ENCODE results near the gene SPIRE2.

Gene SPIRE2

GRCh38 chr16:89893642-89894548 lies 65.6 kb downstream of the SPIRE2 start:
- DNase-seq (ENCODE audit: low spot score) (no peak), FAIRE-seq (no peak)

GRCh38 chr16:89895482-89896250 lies 67.4 kb downstream of the SPIRE2 start:
- DNase-seq (ENCODE audit: low spot score), result no peak
- no peak for FAIRE-seq

- no peak for DNase-seq (ENCODE audit: low spot score)
- FAIRE-seq, result no peak
These were observed 68.9 kb downstream of the SPIRE2 start for GRCh38 chr16:89897204-89897603.

GRCh38 chr16:89898201-89898967 lies 70.1 kb downstream of the SPIRE2 start:
- FAIRE-seq, result no peak
- no peak for DNase-seq (ENCODE audit: low spot score)

- DNase-seq (ENCODE audit: low spot score), result no peak
- no peak for FAIRE-seq
These were observed 71.7 kb downstream of the SPIRE2 start for GRCh38 chr16:89899879-89900481.

GRCh38 chr16:89900885-89901284 lies 72.6 kb downstream of the SPIRE2 start:
- FAIRE-seq, result no peak
- DNase-seq (ENCODE audit: low spot score), result no peak

GRCh38 chr16:89902980-89903379 lies 74.7 kb downstream of the SPIRE2 start:
- no peak for DNase-seq (ENCODE audit: low spot score)
- FAIRE-seq, result no peak

- FAIRE-seq, result no peak
- DNase-seq (ENCODE audit: low spot score), result no peak
These were observed 75.7 kb downstream of the SPIRE2 start for GRCh38 chr16:89903908-89904515.

GRCh38 chr16:89904606-89905510 lies 76.6 kb downstream of the SPIRE2 start:
- FAIRE-seq, result no peak

GRCh38 chr16:89905511-89906139 lies 77.3 kb downstream of the SPIRE2 start:
- FAIRE-seq, result no peak

More at GRCh38 chr16:89904606-89905510, 76.6 kb downstream of the SPIRE2 start:
- no peak for DNase-seq (ENCODE audit: low spot score)

GRCh38 chr16:89906140-89907025 lies 78.1 kb downstream of the SPIRE2 start:
- FAIRE-seq (no peak), DNase-seq (ENCODE audit: low spot score) (no peak)

More at GRCh38 chr16:89905511-89906139, 77.3 kb downstream of the SPIRE2 start:
- no peak for DNase-seq (ENCODE audit: low spot score)

GRCh38 chr16:89907055-89907814 lies 79.0 kb downstream of the SPIRE2 start:
- no peak for DNase-seq (ENCODE audit: low spot score)
- FAIRE-seq, result no peak

GRCh38 chr16:89908236-89908635 lies 80.0 kb downstream of the SPIRE2 start:
- DNase-seq (ENCODE audit: low spot score) (no peak), FAIRE-seq (no peak)

- FAIRE-seq (no peak), DNase-seq (ENCODE audit: low spot score) (peak; percentile 34)
These were observed 81.8 kb downstream of the SPIRE2 start for GRCh38 chr16:89909777-89910716.

GRCh38 chr16:89910717-89911354 lies 82.6 kb downstream of the SPIRE2 start:
- DNase-seq (ENCODE audit: low spot score) (no peak), FAIRE-seq (no peak)

GRCh38 chr16:89911375-89911774 lies 83.1 kb downstream of the SPIRE2 start:
- DNase-seq (ENCODE audit: low spot score) (no peak), FAIRE-seq (no peak)

Measured in RCC 7860 (cell line).